Sigmoid colon (tissue), 7 donors: Measurements from ENCODE around the gene KATNAL2. TPM values are rescaled to one million over a fixed set of nuclear protein-coding genes. Genes with fewer than 3 reads are reported as not detected.
A peak's percentile ranks its signal among the peaks of the same experiment; 100 is the strongest.

ENCODE experiments used
- DNase-seq: peaks from one replicate; pipeline ENCODE4 v3.0.0-alpha.2; 2019
- H3K27ac ChIP-seq, 4 donors: fragments of 200-600 bp; sonication (generic); one replicate each; pipeline ENCODE4 v1.5.1; 2016 to 2019; ENCODE audit warnings: mild to moderate bottlenecking in 1 of 4
- H3K27me3 ChIP-seq, 3 donors: fragments of 200-600 bp; sonication (generic); one replicate each; pipeline ENCODE4 v1.5.1; 2019; ENCODE audit warnings: mild to moderate bottlenecking in 1 of 3
- H3K36me3 ChIP-seq, 4 donors: fragments of 200-600 bp; sonication (generic); one replicate each; pipeline ENCODE4 v1.5.1; 2016 to 2019
- H3K4me1 ChIP-seq, 4 donors: fragments of 200-600 bp; sonication (generic); one replicate each; pipeline ENCODE4 v1.5.1; 2017 to 2019
- H3K4me3 ChIP-seq, 4 donors: fragments of 200-600 bp; sonication (generic); one replicate each; pipeline ENCODE4 v1.5.1; 2017 to 2019; ENCODE audit warnings: mild to moderate bottlenecking in 2 of 4, moderate library complexity in 1 of 4
- H3K9me3 ChIP-seq, 4 donors: fragments of 200-600 bp in 3 of 4; sonication (generic) in 3 of 4; one replicate each; pipeline versions ENCODE4 v1.5.1 to v1.6.1; 2013 to 2019
- EP300 ChIP-seq, 4 donors: sonication (generic); formaldehyde crosslinking; IDR thresholded peaks; one replicate each; pipeline ENCODE4 v1.6.1; 2017; ENCODE audit warnings: antibody characterized with exemption in 4 of 4
- POLR2A ChIP-seq, 2 donors: fragments of 450-650 bp; IDR thresholded peaks; one replicate each; pipeline ENCODE4 v1.6.1; 2016; ENCODE audit warnings: antibody characterized with exemption in 2 of 2, mild to moderate bottlenecking in 2 of 2, moderate library complexity in 2 of 2
- POLR2AphosphoS5 ChIP-seq, 4 donors: sonication (generic); formaldehyde crosslinking; IDR thresholded peaks; one replicate each; pipeline ENCODE4 v1.6.1; 2017; ENCODE audit warnings: antibody characterized with exemption in 4 of 4
- WGBS, 2 donors: extraction: QIAGEN DNeasy Blood & Tissue Kit; methylation state at CpG; one replicate each; pipeline ENCODE4 v1.1.7; 2013; 5-methylcytosine and 5-hydroxymethylcytosine counted together
- intact Hi-C: fragments of 100-400 bp; cut with DNase I; formaldehyde crosslinking; loops from one replicate; pipeline ENCODE4 v1.15.1; 2023
- polyA plus RNA-seq, 3 donors: library from polyadenylated mRNA; stranded (reverse); fragments of 200-250 nt; gene quantifications; one replicate each; pipeline ENCODE4 v1.2.3, GENCODE V29; 2013
- total RNA-seq, 4 donors: library from RNA; depleted of rRNA; stranded (reverse); fragments of >200 nt; gene quantifications; one replicate each; pipeline ENCODE4 v1.1.0, GENCODE V29; 2016
- TF ChIP-seq, protein P1 (sequence below), 4 experiments: fragments of 450-650 bp in 3 of 4; fragments of 200-600 bp in 1 of 4; IDR thresholded peaks; one replicate each; pipeline ENCODE4 v1.5.1; 2016 to 2019; ENCODE audit warnings: antibody characterized with exemption in 4 of 4, mild to moderate bottlenecking in 3 of 4, moderate library complexity in 2 of 4
- donor health status: healthy with polysubstance abuse.
- donor health status: Bipolar disorder and iron deficiency.
- donor health status: healthy.

The KATNAL2 gene
- total RNA-seq, result 10 to 100 TPM in 1 of 4 donors, 1 to 10 TPM in 3; 1.2 to 18.8 (median 7.0) TPM
- polyA plus RNA-seq, result 1 to 10 TPM in 2 of 3 donors, under 1 TPM in 1; 0.60 to 2.5 (median 1.2) TPM

GRCh38 chr18:46917108-46917802, at the start of gene KATNAL2, which contains the start of gene PIAS2:
Gene KATNAL2, plus strand, starts transcription at chr18:46917602. Its CDS starts 29,271 bp downstream, at chr18:46946873.
Gene PIAS2, minus strand, starts transcription at chr18:46917507. Its CDS starts 162 bp downstream, at chr18:46917345.
- Histone ChIP-seq H3K36me3 (no peaks in the 10 kb centered on the region), H3K4me1 (peaks cover 0 to 28% (median 18%) of the 10 kb centered on the region in 4 donors), H3K9me3 (no peaks in the 10 kb centered on the region), H3K27ac (peak within 1 kb of the TSS; percentile 87 to 91 (median 89)), H3K4me3 (peak within 1 kb of the TSS; percentile 61 to 90 (median 86)), H3K27me3 (no peaks in the 10 kb centered on the region)
- TF ChIP-seq POLR2AphosphoS5 (IDR thresholded peaks at IDR 0.05), result peak; percentile 50 to 90 (median 86)
- no peak for TF ChIP-seq EP300 (IDR thresholded peaks at IDR 0.05)
- TF ChIP-seq POLR2A (IDR thresholded peaks at IDR 0.05), result peak; percentile 32 to 44
- TF ChIP-seq, protein P1, sequence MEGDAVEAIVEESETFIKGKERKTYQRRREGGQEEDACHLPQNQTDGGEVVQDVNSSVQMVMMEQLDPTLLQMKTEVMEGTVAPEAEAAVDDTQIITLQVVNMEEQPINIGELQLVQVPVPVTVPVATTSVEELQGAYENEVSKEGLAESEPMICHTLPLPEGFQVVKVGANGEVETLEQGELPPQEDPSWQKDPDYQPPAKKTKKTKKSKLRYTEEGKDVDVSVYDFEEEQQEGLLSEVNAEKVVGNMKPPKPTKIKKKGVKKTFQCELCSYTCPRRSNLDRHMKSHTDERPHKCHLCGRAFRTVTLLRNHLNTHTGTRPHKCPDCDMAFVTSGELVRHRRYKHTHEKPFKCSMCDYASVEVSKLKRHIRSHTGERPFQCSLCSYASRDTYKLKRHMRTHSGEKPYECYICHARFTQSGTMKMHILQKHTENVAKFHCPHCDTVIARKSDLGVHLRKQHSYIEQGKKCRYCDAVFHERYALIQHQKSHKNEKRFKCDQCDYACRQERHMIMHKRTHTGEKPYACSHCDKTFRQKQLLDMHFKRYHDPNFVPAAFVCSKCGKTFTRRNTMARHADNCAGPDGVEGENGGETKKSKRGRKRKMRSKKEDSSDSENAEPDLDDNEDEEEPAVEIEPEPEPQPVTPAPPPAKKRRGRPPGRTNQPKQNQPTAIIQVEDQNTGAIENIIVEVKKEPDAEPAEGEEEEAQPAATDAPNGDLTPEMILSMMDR (IDR thresholded peaks at IDR 0.05), result no peak
- 0 to 1% methylated on average over 107 of the region's 107 CpGs for WGBS, 2 donors
- peak; percentile 87 for DNase-seq
- intact Hi-C loops, result loop anchor here (10.0 kb wide), 1 partner anchor 812 kb away; the partner anchor contains the start of gene HAUS1

DNA sequence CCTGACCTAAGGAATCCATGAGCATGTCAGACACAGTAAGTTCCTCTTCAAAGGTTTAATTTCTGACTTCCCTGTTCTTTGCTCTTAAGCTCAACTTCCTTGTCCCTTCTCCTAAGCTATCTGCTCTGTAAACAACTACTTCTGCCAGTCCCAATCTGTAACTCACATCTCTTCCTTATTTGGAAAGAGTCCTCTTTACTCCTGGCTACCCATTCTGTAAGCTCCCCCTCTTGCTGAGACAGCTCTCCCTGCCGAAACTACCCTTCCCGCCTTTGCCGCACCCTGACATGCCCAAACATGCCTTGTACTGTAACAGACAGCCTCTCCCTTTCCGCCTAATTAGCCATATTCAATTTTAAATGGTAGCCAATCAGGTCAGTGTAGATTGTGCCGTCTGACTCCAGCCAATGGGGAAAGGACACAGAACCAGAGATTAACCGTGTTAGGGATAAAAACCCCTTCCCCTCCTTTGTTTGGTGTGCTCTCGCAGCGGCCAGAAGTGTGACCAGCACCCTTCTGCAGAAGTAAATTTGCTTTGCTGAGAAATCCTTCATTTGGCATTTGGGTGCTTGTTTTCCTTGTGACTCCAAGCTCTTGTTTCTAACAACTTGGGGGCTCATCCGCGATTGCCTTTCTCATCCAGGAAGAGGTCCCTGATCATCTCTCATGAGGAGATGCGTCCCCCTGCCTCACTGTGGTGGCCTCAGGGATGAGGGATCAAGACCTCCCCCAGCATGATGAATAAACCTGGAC, 49.1 kb upstream of the KATNAL2 start:
- no peaks in the 10 kb centered on the region for H3K4me1 ChIP-seq
- TF ChIP-seq POLR2AphosphoS5 (IDR thresholded peaks at IDR 0.05), result no peak
- no peak for TF ChIP-seq EP300 (IDR thresholded peaks at IDR 0.05)
- TF ChIP-seq, protein P1 (IDR thresholded peaks at IDR 0.05), result no peak
- no peak for TF ChIP-seq POLR2A (IDR thresholded peaks at IDR 0.05)

DNA sequence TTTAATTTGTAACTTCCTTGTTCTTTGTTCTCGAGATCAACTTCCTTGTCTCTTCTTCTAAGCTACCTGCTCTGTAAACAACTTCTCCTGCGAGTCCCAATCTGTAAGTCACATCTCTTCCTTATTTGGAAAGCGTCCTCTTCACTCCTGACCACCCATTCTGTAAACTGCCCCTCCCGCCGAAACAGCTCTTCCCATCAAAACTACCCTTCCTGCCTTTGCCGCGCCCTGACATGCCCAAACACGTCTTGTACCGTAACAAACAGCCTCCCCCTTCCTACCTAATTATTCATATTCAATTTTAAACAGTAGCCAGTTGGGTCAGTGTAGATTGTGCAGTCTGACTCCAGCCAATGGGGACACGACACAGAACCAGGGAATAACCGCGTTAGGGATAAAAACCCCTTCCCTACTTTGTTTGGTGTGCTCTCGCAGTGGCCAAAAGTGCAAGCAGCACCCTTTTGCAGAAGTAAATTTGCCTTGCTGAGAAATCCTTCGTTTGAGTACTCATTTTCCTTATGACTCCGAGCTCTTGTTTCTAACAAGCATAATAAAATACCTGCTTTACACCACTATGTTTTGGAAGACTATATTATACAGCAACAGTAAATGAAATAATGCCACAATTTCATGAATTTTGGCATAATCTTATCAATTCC, 39.9 kb upstream of the KATNAL2 start:
- intact Hi-C loops, result no loop called here
- DNase-seq, result no peak
- Histone ChIP-seq H3K4me3 (no peak overlapping the region), H3K9me3 (no peaks in the 10 kb centered on the region), H3K27me3 (no peaks in the 10 kb centered on the region), H3K4me1 (no peaks in the 10 kb centered on the region), H3K36me3 (peaks cover 0 to 7% (median 0%) of the 10 kb centered on the region in 4 donors), H3K27ac (no peak overlapping the region)
- no peak for TF ChIP-seq POLR2AphosphoS5 (IDR thresholded peaks at IDR 0.05)
- TF ChIP-seq, protein P1 (IDR thresholded peaks at IDR 0.05), result no peak
- TF ChIP-seq POLR2A (IDR thresholded peaks at IDR 0.05), result no peak
- 46 to 71% methylated on average over 15 of the region's 15 CpGs for WGBS, 2 donors

More for the DNA sequence above, 49.1 kb upstream of the KATNAL2 start:
- Histone ChIP-seq H3K9me3 (peaks cover 5 to 10% (median 8%) of the 10 kb centered on the region in 4 donors), H3K4me3 (no peak overlapping the region), H3K27ac (no peak overlapping the region), H3K36me3 (peaks cover 0 to 7% (median 0%) of the 10 kb centered on the region in 4 donors), H3K27me3 (no peaks in the 10 kb centered on the region)
- intact Hi-C loops, result no loop called here
- 93 to 95% methylated on average over 11 of the region's 11 CpGs for WGBS, 2 donors
- DNase-seq, result no peak

GRCh38 chr18:46883180-46883579, 34.2 kb upstream of the KATNAL2 start:
- DNase-seq, result no peak
- TF ChIP-seq POLR2AphosphoS5 (IDR thresholded peaks at IDR 0.05), result no peak
- no peak for TF ChIP-seq EP300 (IDR thresholded peaks at IDR 0.05)
- TF ChIP-seq, protein P1 (IDR thresholded peaks at IDR 0.05), result no peak
- no peak for TF ChIP-seq POLR2A (IDR thresholded peaks at IDR 0.05)
- 24 to 73% methylated on average over 4 of the region's 4 CpGs for WGBS, 2 donors

More at GRCh38 chr18:46883180-46883579, 34.2 kb upstream of the KATNAL2 start:
- no peak overlapping the region for H3K4me3 ChIP-seq
- no peak overlapping the region for H3K27ac ChIP-seq
- intact Hi-C loops, result no loop called here
- H3K4me1 ChIP-seq, result no peaks in the 10 kb centered on the region
- no peaks in the 10 kb centered on the region for H3K27me3 ChIP-seq
- peaks cover 0 to 4% (median 0%) of the 10 kb centered on the region in 4 donors for H3K9me3 ChIP-seq
- peaks cover 0 to 8% (median under 1%) of the 10 kb centered on the region in 4 donors for H3K36me3 ChIP-seq
